ENCODE measurements around the gene HOXA4.

GRCh38 chr7:27097686-27098577 is 32.6 kb downstream of the HOXA4 start:
- TF ChIP-seq, protein P1, sequence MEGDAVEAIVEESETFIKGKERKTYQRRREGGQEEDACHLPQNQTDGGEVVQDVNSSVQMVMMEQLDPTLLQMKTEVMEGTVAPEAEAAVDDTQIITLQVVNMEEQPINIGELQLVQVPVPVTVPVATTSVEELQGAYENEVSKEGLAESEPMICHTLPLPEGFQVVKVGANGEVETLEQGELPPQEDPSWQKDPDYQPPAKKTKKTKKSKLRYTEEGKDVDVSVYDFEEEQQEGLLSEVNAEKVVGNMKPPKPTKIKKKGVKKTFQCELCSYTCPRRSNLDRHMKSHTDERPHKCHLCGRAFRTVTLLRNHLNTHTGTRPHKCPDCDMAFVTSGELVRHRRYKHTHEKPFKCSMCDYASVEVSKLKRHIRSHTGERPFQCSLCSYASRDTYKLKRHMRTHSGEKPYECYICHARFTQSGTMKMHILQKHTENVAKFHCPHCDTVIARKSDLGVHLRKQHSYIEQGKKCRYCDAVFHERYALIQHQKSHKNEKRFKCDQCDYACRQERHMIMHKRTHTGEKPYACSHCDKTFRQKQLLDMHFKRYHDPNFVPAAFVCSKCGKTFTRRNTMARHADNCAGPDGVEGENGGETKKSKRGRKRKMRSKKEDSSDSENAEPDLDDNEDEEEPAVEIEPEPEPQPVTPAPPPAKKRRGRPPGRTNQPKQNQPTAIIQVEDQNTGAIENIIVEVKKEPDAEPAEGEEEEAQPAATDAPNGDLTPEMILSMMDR (IDR thresholded peaks at IDR 0.05 in 2 of 3, conservative IDR thresholded peaks at IDR 0.05 in 1 of 3; ENCODE audit: control insufficient read depth in 2 of 3, extremely low read depth in 1 of 3, insufficient read depth in 1 of 3, low read depth in 3 of 3, low read length in 3 of 3), result no peak
- TF ChIP-seq CEBPB (IDR thresholded peaks at IDR 0.05; ENCODE audit: borderline replicate concordance in 1 of 2, low read depth in 2 of 2, low read length in 2 of 2) (no peak), TCF12 (IDR thresholded peaks at IDR 0.05; ENCODE audit: low read depth, low read length) (no peak), POLR2A (IDR thresholded peaks at IDR 0.05; ENCODE audit: low read depth, low read length) (no peak), ELK1 (IDR thresholded peaks at IDR 0.05; ENCODE audit: low read depth, low read length) (no peak), SMC3 (IDR thresholded peaks at IDR 0.05; ENCODE audit: borderline replicate concordance, low read length) (no peak), GABPA (IDR thresholded peaks at IDR 0.05; ENCODE audit: low read depth) (no peak), BRCA1 (IDR thresholded peaks at IDR 0.05; ENCODE audit: low read depth, low read length) (no peak), PAX8 (IDR thresholded peaks at IDR 0.05) (no peak)
